NB4 (cell line): Measurements from ENCODE around the gene AOAH.

Experiments used
- CTCF ChIP-seq: IDR thresholded peaks from one replicate; pipeline ENCODE4 v1.5.1; 2012; ENCODE audit warnings: low read depth, low read length
- MAX ChIP-seq: IDR thresholded peaks from 2 replicates; pipeline ENCODE4 v1.6.1; 2011; ENCODE audit warnings: low read depth, low read length
- MYC ChIP-seq: IDR thresholded peaks from 2 replicates; pipeline ENCODE4 v1.6.1; 2011; ENCODE audit warnings: low read depth, low read length
- POLR2A ChIP-seq: IDR thresholded peaks from 2 replicates; pipeline ENCODE4 v1.6.1; 2011; ENCODE audit warnings: mild to moderate bottlenecking; ENCODE audit not compliant: insufficient read length; ENCODE audit errors: extremely low read depth

- TF ChIP-seq CTCF: no peak
- TF ChIP-seq MYC: no peak
- TF ChIP-seq POLR2A: no peak
- TF ChIP-seq MAX: no peak
Measured at GRCh38 chr7:36762394-36762793, 38.1 kb upstream of the AOAH start.
